ENCODE data around the gene ELOVL1.
A peak's percentile ranks its signal among the peaks of the same experiment; 100 is the strongest.

The ELOVL1 gene

DNA sequence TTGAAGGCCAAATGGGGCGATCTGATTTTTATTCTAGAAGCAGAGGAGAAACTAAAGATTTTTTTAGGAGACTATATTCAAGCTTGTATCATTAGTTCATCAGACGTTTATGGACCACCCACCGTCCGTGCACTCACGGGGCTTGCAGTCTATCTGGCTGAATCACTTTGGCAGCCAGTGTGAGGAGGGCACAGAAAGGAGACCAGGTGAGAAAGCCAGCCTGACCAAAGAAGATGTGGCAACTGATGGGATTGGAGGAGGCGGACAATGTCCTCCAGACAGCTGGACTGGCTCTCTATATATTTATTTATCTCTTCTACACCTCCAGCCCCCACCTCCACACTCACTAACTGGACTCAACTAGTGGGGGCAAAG, 822 bp upstream of the ELOVL1 start:
- H3K79me2 ChIP-seq (ENCODE audit: insufficient read depth, low read length): peaks cover 28% of the 10 kb centered on the region
- TF ChIP-seq, protein P1, sequence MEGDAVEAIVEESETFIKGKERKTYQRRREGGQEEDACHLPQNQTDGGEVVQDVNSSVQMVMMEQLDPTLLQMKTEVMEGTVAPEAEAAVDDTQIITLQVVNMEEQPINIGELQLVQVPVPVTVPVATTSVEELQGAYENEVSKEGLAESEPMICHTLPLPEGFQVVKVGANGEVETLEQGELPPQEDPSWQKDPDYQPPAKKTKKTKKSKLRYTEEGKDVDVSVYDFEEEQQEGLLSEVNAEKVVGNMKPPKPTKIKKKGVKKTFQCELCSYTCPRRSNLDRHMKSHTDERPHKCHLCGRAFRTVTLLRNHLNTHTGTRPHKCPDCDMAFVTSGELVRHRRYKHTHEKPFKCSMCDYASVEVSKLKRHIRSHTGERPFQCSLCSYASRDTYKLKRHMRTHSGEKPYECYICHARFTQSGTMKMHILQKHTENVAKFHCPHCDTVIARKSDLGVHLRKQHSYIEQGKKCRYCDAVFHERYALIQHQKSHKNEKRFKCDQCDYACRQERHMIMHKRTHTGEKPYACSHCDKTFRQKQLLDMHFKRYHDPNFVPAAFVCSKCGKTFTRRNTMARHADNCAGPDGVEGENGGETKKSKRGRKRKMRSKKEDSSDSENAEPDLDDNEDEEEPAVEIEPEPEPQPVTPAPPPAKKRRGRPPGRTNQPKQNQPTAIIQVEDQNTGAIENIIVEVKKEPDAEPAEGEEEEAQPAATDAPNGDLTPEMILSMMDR (IDR thresholded peaks at IDR 0.05; ENCODE audit: insufficient read depth, low read length, poor library complexity, severe bottlenecking): no peak
- no peak for TF ChIP-seq EZH2phosphoT487 (conservative IDR thresholded peaks at IDR 0.05; ENCODE audit: low read length)
- no peaks in the 10 kb centered on the region for H3K27me3 ChIP-seq (ENCODE audit: low read length)
- H3K4me2 ChIP-seq (ENCODE audit: low read depth, low read length, poor library complexity, severe bottlenecking): peak overlapping the region; percentile 64
- no peaks in the 10 kb centered on the region for H3K9me3 ChIP-seq (ENCODE audit: insufficient read depth, low read length)
- H3K4me3 ChIP-seq (ENCODE audit: insufficient read depth, low read length, poor library complexity, severe bottlenecking): peak overlapping the region; percentile 76
- peak overlapping the region; percentile 84 for H3K27ac ChIP-seq (ENCODE audit: low read depth, low read length)
- peak overlapping the region; percentile 94 for H3K9ac ChIP-seq (ENCODE audit: low read length)
- no peaks in the 10 kb centered on the region for H3K9me2 ChIP-seq (replicated peaks; ENCODE audit: insufficient read depth, low read length)
- H3K36me3 ChIP-seq (ENCODE audit: low read length): no peaks in the 10 kb centered on the region
- no peak overlapping the region for H2AFZ ChIP-seq (ENCODE audit: low read depth, low read length, severe bottlenecking)
- no peaks in the 10 kb centered on the region for H4K20me1 ChIP-seq (ENCODE audit: low read depth, low read length)
- H3F3A ChIP-seq (ENCODE audit: insufficient read depth): peaks cover 12% of the 10 kb centered on the region; the same call in 1 of the 2 replicates

DNA sequence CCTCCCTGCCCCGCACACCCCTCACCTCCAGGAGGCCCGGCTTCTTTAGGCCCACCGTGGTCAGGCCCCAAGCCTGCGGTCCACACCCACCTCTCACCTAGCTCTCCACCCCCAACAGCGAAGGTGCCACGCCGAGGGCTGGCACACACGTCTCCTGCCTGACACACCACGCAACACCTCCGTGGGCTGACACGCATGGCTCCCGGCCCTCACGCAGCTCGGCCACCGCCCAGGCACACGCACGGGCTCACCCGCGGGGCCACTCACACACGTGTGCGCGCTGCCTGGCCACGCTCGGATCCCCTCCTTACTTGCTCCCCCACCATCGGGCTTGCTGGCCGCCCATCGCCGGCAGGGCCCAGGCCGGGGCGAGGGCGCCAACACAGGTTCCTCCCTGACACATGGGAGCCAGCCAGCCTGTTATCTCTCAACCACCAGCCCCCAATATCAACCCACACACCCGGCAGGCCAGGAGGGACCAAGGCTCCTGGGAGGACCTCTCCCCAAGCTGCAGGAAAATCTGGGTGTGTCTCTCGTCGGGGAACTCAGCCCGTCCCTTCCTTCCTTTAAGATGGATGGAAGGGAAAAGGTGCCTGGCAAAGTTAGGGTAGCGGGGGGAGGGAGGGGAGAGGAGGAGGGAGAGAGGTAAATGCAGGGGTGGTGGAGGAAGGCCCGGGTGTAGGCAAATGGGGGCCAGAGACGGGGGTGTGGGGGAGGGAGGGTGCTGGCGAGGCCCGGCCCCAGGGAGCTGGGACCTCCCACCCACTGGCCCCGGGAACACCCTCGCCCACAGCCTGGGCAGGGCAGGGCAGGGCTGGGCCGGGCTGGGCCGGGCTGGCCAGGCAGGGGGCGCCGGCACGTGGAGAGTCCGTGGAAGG, 546 bp downstream of the ELOVL1 start:
- H3K9me2 ChIP-seq (replicated peaks; ENCODE audit: insufficient read depth, low read length): no peaks in the 10 kb centered on the region
- H3K9me3 ChIP-seq (ENCODE audit: insufficient read depth, low read length): no peaks in the 10 kb centered on the region
- H3K27me3 ChIP-seq (ENCODE audit: low read length): no peaks in the 10 kb centered on the region
- H2AFZ ChIP-seq (ENCODE audit: low read depth, low read length, severe bottlenecking): peak overlapping the region; percentile 42
- peak overlapping the region; percentile 98 for H3K4me3 ChIP-seq (ENCODE audit: insufficient read depth, low read length, poor library complexity, severe bottlenecking)
- H3F3A ChIP-seq (ENCODE audit: insufficient read depth): peaks cover 21% of the 10 kb centered on the region
- peak overlapping the region; percentile 94 for H3K9ac ChIP-seq (ENCODE audit: low read length)
- H4K20me1 ChIP-seq (ENCODE audit: low read depth, low read length): no peaks in the 10 kb centered on the region
- peaks cover 28% of the 10 kb centered on the region for H3K79me2 ChIP-seq (ENCODE audit: insufficient read depth, low read length)
- H3K36me3 ChIP-seq (ENCODE audit: low read length): no peaks in the 10 kb centered on the region
- peak overlapping the region; percentile 84 for H3K27ac ChIP-seq (ENCODE audit: low read depth, low read length)
- peak overlapping the region; percentile 86 for H3K4me2 ChIP-seq (ENCODE audit: low read depth, low read length, poor library complexity, severe bottlenecking)
- TF ChIP-seq, protein P1 (IDR thresholded peaks at IDR 0.05; ENCODE audit: insufficient read depth, low read length, poor library complexity, severe bottlenecking): no peak
- TF ChIP-seq EZH2phosphoT487 (conservative IDR thresholded peaks at IDR 0.05; ENCODE audit: low read length): no peak

DNA sequence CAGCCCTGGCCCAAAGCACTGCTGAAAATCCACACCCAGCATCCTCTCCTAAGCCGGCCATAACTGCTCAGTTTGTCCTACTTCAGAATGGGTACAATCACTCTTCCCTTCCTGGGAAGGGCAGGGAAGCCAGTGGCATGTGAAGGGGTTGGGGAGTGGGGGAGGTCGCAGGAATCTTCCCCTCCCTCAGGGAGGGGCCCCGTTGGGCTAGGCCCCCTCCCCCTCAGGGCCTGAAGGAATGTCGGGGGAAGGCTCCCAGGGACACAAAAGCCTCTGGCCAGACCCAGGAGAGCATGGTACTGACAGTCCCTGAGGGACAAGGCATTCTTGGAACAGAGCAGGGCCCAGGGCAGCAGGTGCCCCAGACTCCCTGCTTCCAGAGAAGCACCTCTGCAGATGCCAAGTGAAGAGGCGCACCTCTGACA, 1.2 kb downstream of the ELOVL1 start:
- peaks cover 28% of the 10 kb centered on the region for H3F3A ChIP-seq (ENCODE audit: insufficient read depth)
- H2AFZ ChIP-seq (ENCODE audit: low read depth, low read length, severe bottlenecking): no peak overlapping the region
- peak overlapping the region; percentile 86 for H3K4me2 ChIP-seq (ENCODE audit: low read depth, low read length, poor library complexity, severe bottlenecking)
- no peaks in the 10 kb centered on the region for H3K9me2 ChIP-seq (replicated peaks; ENCODE audit: insufficient read depth, low read length)
- H3K27me3 ChIP-seq (ENCODE audit: low read length): no peaks in the 10 kb centered on the region
- H3K9me3 ChIP-seq (ENCODE audit: insufficient read depth, low read length): no peaks in the 10 kb centered on the region
- H3K4me3 ChIP-seq (ENCODE audit: insufficient read depth, low read length, poor library complexity, severe bottlenecking): peak overlapping the region; percentile 98
- peaks cover 5% of the 10 kb centered on the region; the same call in 1 of the 2 replicates for H3K36me3 ChIP-seq (ENCODE audit: low read length)
- H4K20me1 ChIP-seq (ENCODE audit: low read depth, low read length): no peaks in the 10 kb centered on the region
- no peak for TF ChIP-seq EZH2phosphoT487 (conservative IDR thresholded peaks at IDR 0.05; ENCODE audit: low read length)
- TF ChIP-seq, protein P1 (IDR thresholded peaks at IDR 0.05; ENCODE audit: insufficient read depth, low read length, poor library complexity, severe bottlenecking): no peak
- H3K9ac ChIP-seq (ENCODE audit: low read length): peak overlapping the region; percentile 94
- H3K79me2 ChIP-seq (ENCODE audit: insufficient read depth, low read length): peaks cover 28% of the 10 kb centered on the region
- peak overlapping the region; percentile 84 for H3K27ac ChIP-seq (ENCODE audit: low read depth, low read length)
